NT2/D1 (cell line): ENCODE data around the gene ANKRD34C.

Experiments used
- SUZ12 ChIP-seq: IDR thresholded peaks from 2 replicates; pipeline ENCODE4 v1.6.1; 2011; ENCODE audit not compliant: insufficient read length, insufficient read depth; ENCODE audit errors: extremely low read depth
- YY1 ChIP-seq: IDR thresholded peaks from 2 replicates; pipeline ENCODE4 v1.6.1; 2011; ENCODE audit not compliant: insufficient read length, insufficient read depth
- ZNF274 ChIP-seq: IDR thresholded peaks from 2 replicates; pipeline ENCODE4 v1.6.1; 2011; ENCODE audit warnings: mild to moderate bottlenecking, low read depth, low read length

- TF ChIP-seq SUZ12 (no peak), ZNF274 (no peak), YY1 (no peak)
Observed at GRCh38 chr15:79322306-79322705, 39.8 kb downstream of the ANKRD34C start.
